Measurements from ENCODE around the gene COL24A1. TPM values are rescaled to one million over a fixed set of nuclear protein-coding genes. Genes with fewer than 3 reads are reported as not detected.

Gene COL24A1
- total RNA-seq, 1 donor from 2014 or later: 0.11 TPM

DNA sequence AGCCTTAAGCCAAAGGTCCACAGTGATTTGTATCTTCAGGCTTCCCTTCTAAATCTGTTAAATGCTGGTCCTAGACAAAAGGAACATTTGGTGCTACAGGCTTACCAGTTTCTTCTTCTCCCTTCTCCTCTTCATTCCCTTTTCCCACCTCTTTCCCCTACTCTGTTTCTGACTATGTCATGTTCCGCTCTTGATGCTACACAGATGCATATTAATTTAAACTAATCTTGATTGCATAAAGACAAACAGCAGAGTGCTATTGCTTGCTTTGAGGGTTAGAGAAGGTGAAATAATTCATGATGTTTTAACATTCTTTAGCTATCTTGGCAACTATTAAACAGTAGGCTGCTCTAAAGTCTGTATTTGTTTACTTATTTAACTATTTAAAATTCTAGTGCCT is 34.3 kb upstream of the COL24A1 start:
- intact Hi-C loops (cut with DNase I): no loop called here
- DNase-seq (ENCODE audit: low spot score in 2 of 2): no peak
- Histone ChIP-seq H3K27ac (no peak overlapping the region), H3K27me3 (no peaks in the 10 kb centered on the region), H3K36me3 (no peaks in the 10 kb centered on the region), H3K4me1 (no peaks in the 10 kb centered on the region), H3K4me3 (no peak overlapping the region), H3K9me3 (no peaks in the 10 kb centered on the region)
- TF ChIP-seq, protein P1, sequence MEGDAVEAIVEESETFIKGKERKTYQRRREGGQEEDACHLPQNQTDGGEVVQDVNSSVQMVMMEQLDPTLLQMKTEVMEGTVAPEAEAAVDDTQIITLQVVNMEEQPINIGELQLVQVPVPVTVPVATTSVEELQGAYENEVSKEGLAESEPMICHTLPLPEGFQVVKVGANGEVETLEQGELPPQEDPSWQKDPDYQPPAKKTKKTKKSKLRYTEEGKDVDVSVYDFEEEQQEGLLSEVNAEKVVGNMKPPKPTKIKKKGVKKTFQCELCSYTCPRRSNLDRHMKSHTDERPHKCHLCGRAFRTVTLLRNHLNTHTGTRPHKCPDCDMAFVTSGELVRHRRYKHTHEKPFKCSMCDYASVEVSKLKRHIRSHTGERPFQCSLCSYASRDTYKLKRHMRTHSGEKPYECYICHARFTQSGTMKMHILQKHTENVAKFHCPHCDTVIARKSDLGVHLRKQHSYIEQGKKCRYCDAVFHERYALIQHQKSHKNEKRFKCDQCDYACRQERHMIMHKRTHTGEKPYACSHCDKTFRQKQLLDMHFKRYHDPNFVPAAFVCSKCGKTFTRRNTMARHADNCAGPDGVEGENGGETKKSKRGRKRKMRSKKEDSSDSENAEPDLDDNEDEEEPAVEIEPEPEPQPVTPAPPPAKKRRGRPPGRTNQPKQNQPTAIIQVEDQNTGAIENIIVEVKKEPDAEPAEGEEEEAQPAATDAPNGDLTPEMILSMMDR (IDR thresholded peaks at IDR 0.05): no peak

DNA sequence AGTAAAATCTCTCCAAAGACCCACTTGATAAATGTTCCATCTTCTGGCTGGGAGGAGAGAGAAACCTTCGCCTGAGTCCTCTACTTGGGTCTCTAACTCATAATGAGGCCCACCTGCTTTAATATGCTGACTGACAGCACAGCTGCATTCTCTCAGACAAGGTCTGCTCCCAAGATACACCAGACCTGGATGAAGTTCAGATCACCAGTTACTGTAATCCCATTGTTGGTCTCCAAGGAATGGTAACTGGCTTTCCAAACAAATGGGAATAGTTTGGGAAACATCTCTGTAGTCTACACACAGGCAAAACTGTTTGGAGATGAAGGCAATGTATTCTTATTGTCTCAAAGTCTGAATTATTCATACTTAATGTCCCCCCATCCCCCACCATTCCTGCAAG is 27.9 kb upstream of the COL24A1 start:
- intact Hi-C loops (cut with DNase I): no loop called here
- TF ChIP-seq, protein P1 (IDR thresholded peaks at IDR 0.05): no peak
- no peaks in the 10 kb centered on the region for H3K9me3 ChIP-seq
- H3K27ac ChIP-seq: no peak overlapping the region
- no peaks in the 10 kb centered on the region for H3K36me3 ChIP-seq
- no peak overlapping the region for H3K4me3 ChIP-seq
- H3K27me3 ChIP-seq: no peaks in the 10 kb centered on the region
- no peaks in the 10 kb centered on the region for H3K4me1 ChIP-seq
- no peak for DNase-seq (ENCODE audit: low spot score in 2 of 2)

DNA sequence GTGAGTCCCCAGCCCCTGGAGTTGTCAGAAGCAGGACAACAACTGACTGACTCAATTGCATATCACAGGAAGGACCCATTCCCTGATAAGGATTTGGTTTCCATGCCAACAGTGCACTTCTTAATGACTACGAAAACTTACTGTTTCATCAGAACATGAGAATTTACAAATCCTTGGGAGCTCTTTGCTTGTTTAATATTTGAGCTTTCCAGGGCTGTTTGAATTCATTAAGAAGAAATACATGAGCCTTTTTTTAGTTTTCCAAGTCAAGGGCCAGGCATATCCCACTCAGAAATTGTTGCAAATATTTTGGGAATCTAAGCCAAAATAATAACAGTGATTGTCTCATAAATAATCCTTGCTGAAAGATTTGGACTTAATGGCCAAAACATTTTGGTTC is 27.2 kb upstream of the COL24A1 start:
- intact Hi-C loops (cut with DNase I): no loop called here
- Histone ChIP-seq H3K27me3 (no peaks in the 10 kb centered on the region), H3K9me3 (no peaks in the 10 kb centered on the region), H3K27ac (no peak overlapping the region), H3K4me1 (no peaks in the 10 kb centered on the region), H3K36me3 (no peaks in the 10 kb centered on the region), H3K4me3 (no peak overlapping the region)
- TF ChIP-seq, protein P1 (IDR thresholded peaks at IDR 0.05): no peak
- no peak for DNase-seq (ENCODE audit: low spot score in 2 of 2)

DNA sequence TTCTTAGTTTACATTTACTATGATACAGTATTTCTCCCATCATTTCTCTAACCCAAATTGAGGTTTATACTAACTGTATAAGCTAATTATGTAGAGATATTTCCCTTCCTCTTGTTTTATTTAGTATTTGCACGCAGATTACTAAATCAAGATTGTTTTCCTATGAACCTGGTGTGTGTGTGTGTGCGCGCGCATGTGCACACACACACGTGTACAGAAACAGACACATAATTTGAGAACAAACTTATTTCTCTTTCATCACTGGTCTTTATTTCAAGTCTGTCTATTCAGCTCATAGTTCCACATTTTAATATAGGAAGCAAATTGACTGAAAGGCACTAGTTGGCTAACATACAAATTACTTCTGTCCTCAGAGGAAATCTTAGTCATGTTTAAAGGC is 19.7 kb upstream of the COL24A1 start:
- no peak overlapping the region for H3K27ac ChIP-seq
- TF ChIP-seq, protein P1 (IDR thresholded peaks at IDR 0.05): no peak
- intact Hi-C loops (cut with DNase I): no loop called here
- no peaks in the 10 kb centered on the region for H3K27me3 ChIP-seq
- H3K4me3 ChIP-seq: no peak overlapping the region
- H3K4me1 ChIP-seq: no peaks in the 10 kb centered on the region
- no peaks in the 10 kb centered on the region for H3K36me3 ChIP-seq
- H3K9me3 ChIP-seq: no peaks in the 10 kb centered on the region
- no peak for DNase-seq (ENCODE audit: low spot score in 2 of 2)

DNA sequence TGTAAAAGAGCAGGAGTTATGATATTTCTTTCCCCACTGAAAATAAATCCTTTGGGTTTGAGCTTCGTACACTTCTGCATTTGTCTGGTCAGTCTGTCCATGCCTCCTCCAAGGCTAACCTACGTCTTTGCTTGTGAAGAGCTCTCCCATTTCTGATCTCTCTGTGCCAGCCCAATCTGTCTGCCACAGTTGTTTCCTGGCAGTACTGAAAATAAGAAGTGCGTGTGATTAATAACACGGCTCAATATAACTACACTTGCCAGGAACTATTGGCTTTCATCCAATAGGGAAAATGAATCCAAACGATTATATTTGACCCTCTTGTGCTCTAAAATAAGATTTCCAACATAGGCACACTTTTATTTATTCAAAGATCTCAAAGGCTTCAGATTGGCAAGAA is 19.2 kb upstream of the COL24A1 start:
- Histone ChIP-seq H3K4me3 (no peak overlapping the region), H3K27me3 (no peaks in the 10 kb centered on the region), H3K27ac (no peak overlapping the region), H3K36me3 (no peaks in the 10 kb centered on the region), H3K9me3 (no peaks in the 10 kb centered on the region), H3K4me1 (no peaks in the 10 kb centered on the region)
- TF ChIP-seq, protein P1 (IDR thresholded peaks at IDR 0.05): no peak
- intact Hi-C loops (cut with DNase I): no loop called here
- DNase-seq (ENCODE audit: low spot score in 2 of 2): no peak

DNA sequence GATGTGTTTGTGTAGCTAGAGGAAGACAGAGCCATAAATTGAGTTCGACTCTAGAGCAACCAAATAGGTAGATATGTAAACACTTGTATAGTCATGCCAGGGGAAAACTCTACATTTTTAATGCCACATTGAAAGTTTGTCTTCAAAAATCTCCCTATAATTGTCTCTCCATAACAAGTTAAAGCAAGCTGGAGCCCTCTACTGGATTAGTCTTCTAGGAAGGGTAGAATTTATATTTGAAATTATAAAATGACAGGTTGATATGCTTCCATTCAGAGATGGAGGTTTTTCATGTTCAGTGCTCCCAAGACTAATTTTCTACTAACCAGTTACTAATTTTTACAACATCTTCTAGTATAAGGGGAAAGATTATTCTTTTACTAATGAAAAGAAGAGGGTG is 13.1 kb upstream of the COL24A1 start:
- H3K36me3 ChIP-seq: no peaks in the 10 kb centered on the region
- DNase-seq (ENCODE audit: low spot score in 2 of 2): no peak
- no peaks in the 10 kb centered on the region for H3K4me1 ChIP-seq
- TF ChIP-seq, protein P1 (IDR thresholded peaks at IDR 0.05): no peak
- no peak overlapping the region for H3K27ac ChIP-seq
- H3K4me3 ChIP-seq: no peak overlapping the region
- H3K9me3 ChIP-seq: no peaks in the 10 kb centered on the region
- no peaks in the 10 kb centered on the region for H3K27me3 ChIP-seq
- intact Hi-C loops (cut with DNase I): no loop called here
